Measurements from ENCODE around the gene PRDM15.

GRCh38 chr21:41780337-41781049 lies 98.7 kb downstream of the PRDM15 start:
- TF ChIP-seq, protein P1, sequence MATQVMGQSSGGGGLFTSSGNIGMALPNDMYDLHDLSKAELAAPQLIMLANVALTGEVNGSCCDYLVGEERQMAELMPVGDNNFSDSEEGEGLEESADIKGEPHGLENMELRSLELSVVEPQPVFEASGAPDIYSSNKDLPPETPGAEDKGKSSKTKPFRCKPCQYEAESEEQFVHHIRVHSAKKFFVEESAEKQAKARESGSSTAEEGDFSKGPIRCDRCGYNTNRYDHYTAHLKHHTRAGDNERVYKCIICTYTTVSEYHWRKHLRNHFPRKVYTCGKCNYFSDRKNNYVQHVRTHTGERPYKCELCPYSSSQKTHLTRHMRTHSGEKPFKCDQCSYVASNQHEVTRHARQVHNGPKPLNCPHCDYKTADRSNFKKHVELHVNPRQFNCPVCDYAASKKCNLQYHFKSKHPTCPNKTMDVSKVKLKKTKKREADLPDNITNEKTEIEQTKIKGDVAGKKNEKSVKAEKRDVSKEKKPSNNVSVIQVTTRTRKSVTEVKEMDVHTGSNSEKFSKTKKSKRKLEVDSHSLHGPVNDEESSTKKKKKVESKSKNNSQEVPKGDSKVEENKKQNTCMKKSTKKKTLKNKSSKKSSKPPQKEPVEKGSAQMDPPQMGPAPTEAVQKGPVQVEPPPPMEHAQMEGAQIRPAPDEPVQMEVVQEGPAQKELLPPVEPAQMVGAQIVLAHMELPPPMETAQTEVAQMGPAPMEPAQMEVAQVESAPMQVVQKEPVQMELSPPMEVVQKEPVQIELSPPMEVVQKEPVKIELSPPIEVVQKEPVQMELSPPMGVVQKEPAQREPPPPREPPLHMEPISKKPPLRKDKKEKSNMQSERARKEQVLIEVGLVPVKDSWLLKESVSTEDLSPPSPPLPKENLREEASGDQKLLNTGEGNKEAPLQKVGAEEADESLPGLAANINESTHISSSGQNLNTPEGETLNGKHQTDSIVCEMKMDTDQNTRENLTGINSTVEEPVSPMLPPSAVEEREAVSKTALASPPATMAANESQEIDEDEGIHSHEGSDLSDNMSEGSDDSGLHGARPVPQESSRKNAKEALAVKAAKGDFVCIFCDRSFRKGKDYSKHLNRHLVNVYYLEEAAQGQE (IDR thresholded peaks at IDR 0.05; ENCODE audit: unreplicated experiment) = no peak
- TF ChIP-seq EZH2phosphoT487 (IDR thresholded peaks at IDR 0.05; ENCODE audit: unreplicated experiment) = no peak
- TF ChIP-seq, protein P2, sequence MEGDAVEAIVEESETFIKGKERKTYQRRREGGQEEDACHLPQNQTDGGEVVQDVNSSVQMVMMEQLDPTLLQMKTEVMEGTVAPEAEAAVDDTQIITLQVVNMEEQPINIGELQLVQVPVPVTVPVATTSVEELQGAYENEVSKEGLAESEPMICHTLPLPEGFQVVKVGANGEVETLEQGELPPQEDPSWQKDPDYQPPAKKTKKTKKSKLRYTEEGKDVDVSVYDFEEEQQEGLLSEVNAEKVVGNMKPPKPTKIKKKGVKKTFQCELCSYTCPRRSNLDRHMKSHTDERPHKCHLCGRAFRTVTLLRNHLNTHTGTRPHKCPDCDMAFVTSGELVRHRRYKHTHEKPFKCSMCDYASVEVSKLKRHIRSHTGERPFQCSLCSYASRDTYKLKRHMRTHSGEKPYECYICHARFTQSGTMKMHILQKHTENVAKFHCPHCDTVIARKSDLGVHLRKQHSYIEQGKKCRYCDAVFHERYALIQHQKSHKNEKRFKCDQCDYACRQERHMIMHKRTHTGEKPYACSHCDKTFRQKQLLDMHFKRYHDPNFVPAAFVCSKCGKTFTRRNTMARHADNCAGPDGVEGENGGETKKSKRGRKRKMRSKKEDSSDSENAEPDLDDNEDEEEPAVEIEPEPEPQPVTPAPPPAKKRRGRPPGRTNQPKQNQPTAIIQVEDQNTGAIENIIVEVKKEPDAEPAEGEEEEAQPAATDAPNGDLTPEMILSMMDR (conservative IDR thresholded peaks at IDR 0.05; ENCODE audit: low read depth in 2 of 2) = no peak
- TF ChIP-seq EZH2 (IDR thresholded peaks at IDR 0.05; ENCODE audit: low read depth, unreplicated experiment) = no peak
- TF ChIP-seq POLR2AphosphoS5 (IDR thresholded peaks at IDR 0.05; ENCODE audit: low read depth) = no peak
- no peak for TF ChIP-seq JUNB (IDR thresholded peaks at IDR 0.05; ENCODE audit: unreplicated experiment)
- TF ChIP-seq ZNF331 (CRISPR knock-in tag; IDR thresholded peaks at IDR 0.05; ENCODE audit: low read depth) = no peak
- TF ChIP-seq ZNF462 (CRISPR knock-in tag; IDR thresholded peaks at IDR 0.05) = no peak
- TF ChIP-seq CREB1 (CRISPR knock-in tag; IDR thresholded peaks at IDR 0.05; ENCODE audit: low read depth) = no peak
- TF ChIP-seq STAT1 (IDR thresholded peaks at IDR 0.05; ENCODE audit: unreplicated experiment) = no peak
- TF ChIP-seq, protein P3, sequence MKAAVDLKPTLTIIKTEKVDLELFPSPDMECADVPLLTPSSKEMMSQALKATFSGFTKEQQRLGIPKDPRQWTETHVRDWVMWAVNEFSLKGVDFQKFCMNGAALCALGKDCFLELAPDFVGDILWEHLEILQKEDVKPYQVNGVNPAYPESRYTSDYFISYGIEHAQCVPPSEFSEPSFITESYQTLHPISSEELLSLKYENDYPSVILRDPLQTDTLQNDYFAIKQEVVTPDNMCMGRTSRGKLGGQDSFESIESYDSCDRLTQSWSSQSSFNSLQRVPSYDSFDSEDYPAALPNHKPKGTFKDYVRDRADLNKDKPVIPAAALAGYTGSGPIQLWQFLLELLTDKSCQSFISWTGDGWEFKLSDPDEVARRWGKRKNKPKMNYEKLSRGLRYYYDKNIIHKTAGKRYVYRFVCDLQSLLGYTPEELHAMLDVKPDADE (IDR thresholded peaks at IDR 0.05) = no peak

Data from GM23338 (cell line).